Gastrocnemius medialis (tissue), 4 donors: ENCODE measurements around the gene WSB2.

ENCODE experiments used
- CTCF ChIP-seq, 5 experiments: fragments of 450-650 bp in 3 of 5; fragments of 200-600 bp in 2 of 5; sonication (generic) in 2 of 5; IDR thresholded peaks in 4 of 5; conservative IDR thresholded peaks in 1 of 5; 1 replicate in 4 of 5; 2 replicates in 1 of 5; pipeline ENCODE4 v1.5.1; 2016 to 2019; ENCODE audit warnings: antibody characterized with exemption in 5 of 5, mild to moderate bottlenecking in 3 of 5, moderate library complexity in 3 of 5
- POLR2A ChIP-seq, 2 donors: fragments of 450-650 bp; IDR thresholded peaks; one replicate each; pipeline ENCODE4 v1.6.1; 2017; ENCODE audit warnings: antibody characterized with exemption in 2 of 2, mild to moderate bottlenecking in 2 of 2, moderate library complexity in 2 of 2

DNA sequence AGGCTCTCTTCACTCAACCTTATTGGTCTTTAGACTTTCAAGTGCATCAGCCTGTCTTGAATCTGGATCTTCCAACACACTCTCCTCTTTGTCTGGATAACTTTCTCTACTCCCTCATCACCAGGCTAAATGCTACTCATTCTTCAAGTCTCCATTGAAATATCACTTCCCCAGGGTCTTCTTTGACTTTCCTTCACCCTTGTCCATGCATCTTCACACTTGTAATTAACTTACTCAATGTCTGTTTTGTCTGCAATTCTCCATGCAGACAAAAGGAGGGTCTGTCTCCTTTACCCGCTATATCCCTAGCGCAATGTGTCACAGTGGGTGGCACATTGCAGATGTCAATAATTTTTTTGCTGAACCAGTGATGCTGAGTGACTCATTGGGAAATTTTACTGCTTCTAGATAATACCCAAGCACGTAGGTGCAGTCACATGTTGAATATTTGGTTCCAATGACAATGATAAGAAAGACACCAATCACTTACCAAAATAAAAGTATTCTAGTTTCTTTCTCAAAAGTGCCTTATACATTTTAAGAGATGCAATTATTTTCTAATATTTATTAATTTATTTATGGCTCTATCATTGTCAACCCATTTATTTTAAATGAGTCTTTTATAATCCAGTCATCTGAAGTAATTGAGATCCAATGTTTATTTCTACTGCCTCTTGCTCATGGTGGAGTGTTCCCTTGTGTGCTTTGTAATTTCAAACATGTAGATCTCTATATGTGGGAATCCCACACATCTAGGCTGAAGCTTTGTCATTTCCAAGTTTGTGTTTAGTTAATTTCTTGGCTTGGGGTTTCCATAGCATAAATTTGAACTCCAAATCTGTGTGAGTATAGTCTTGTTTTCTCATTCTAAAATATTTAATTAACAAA, 66.2 kb downstream of the WSB2 start:
- TF ChIP-seq CTCF (IDR thresholded peaks at IDR 0.05 in 4 of 5, conservative IDR thresholded peaks at IDR 0.05 in 1 of 5) = no peak
- no peak for TF ChIP-seq POLR2A (IDR thresholded peaks at IDR 0.05)
